H1 (cell line): ENCODE data around the gene EPS8. TPM values are rescaled to one million over a fixed set of nuclear protein-coding genes. Genes with fewer than 3 reads are reported as not detected.

Experiments used
- CTCF ChIA-PET: fragments of 300-600 bp; sonication (Branson Sonifier 250); formaldehyde crosslinking; loops from one replicate; lab custom pipeline; 2021; ENCODE audit not compliant: partially characterized antibody; lab: Charles Lee
- POLR2A ChIA-PET: fragments of 300-600 bp; sonication (Branson Sonifier 250); formaldehyde crosslinking; loops from one replicate; lab custom pipeline; 2021; ENCODE audit warnings: inconsistent platforms; ENCODE audit not compliant: partially characterized antibody; lab: Charles Lee
- DNase-seq, 2 experiments: peaks; one replicate each; pipeline versions ENCODE4 v3.0.0 to v3.0.0-alpha.2; 2010 to 2022; ENCODE audit warnings: low spot score in 2 of 2, low read depth in 1 of 2, mixed read lengths in 1 of 2
- FAIRE-seq: peaks from 2 replicates; lab custom pipeline; 2011; peaks lifted over from hg19 to GRCh38; lab: Jason Lieb, UNC
- H2AFZ ChIP-seq: 2 replicates; pipeline ENCODE4 v1.8.1; 2012; ENCODE audit warnings: low read length, inconsistent platforms
- H2AK5ac ChIP-seq: 2 replicates; pipeline ENCODE4 v1.6.1; 2013; ENCODE audit warnings: low read depth, low read length
- H2BK120ac ChIP-seq: replicated peaks from 2 replicates; pipeline ENCODE3; 2013; ENCODE audit warnings: low read depth, low read length, inconsistent platforms
- H2BK12ac ChIP-seq: 2 replicates; pipeline ENCODE4 v1.6.1; 2013; ENCODE audit warnings: low read depth, low read length
- H2BK15ac ChIP-seq: 2 replicates; pipeline ENCODE4 v1.6.1; 2013; ENCODE audit warnings: low read length
- H2BK20ac ChIP-seq: 2 replicates; pipeline ENCODE4 v1.6.1; 2013; ENCODE audit warnings: low read length
- H2BK5ac ChIP-seq: 2 replicates; pipeline ENCODE4 v1.6.1; 2013; ENCODE audit warnings: low read depth, low read length
- H3K14ac ChIP-seq: 2 replicates; pipeline ENCODE4 v1.6.1; 2013; ENCODE audit warnings: inconsistent platforms; ENCODE audit not compliant: insufficient read length
- H3K18ac ChIP-seq: 2 replicates; pipeline ENCODE4 v1.6.1; 2013; ENCODE audit warnings: low read length; ENCODE audit errors: extremely low read depth
- H3K23ac ChIP-seq: 2 replicates; pipeline ENCODE4 v1.6.1; 2013; ENCODE audit warnings: inconsistent platforms; ENCODE audit not compliant: insufficient read length
- H3K23me2 ChIP-seq: 2 replicates; pipeline ENCODE4 v1.6.1; 2013; ENCODE audit warnings: low read depth, low read length
- H3K27ac ChIP-seq: 2 replicates; pipeline ENCODE4 v1.6.1; 2011; ENCODE audit warnings: low read depth, low read length, inconsistent platforms
- H3K27me3 ChIP-seq, 4 experiments: replicated peaks in 1 of 4; 1 replicate in 1 of 4; 2 replicates in 3 of 4; pipeline versions ENCODE4 v1.6.1 to v1.8.1; 2011 to 2013; ENCODE audit warnings: low read length in 3 of 4, mild to moderate bottlenecking in 3 of 4, inconsistent platforms in 2 of 4, mixed read lengths in 2 of 4, moderate library complexity in 1 of 4; ENCODE audit not compliant: control insufficient read depth in 3 of 4, insufficient read depth in 3 of 4; ENCODE audit errors: extremely low read depth in 1 of 4
- H3K36me3 ChIP-seq, 4 experiments: 2 replicates each; pipeline versions ENCODE4 v1.6.1 to v1.8.1; 2011 to 2013; ENCODE audit warnings: mild to moderate bottlenecking in 4 of 4, low read length in 3 of 4, moderate library complexity in 2 of 4, control low read depth in 1 of 4, inconsistent platforms in 1 of 4; ENCODE audit not compliant: insufficient read depth in 4 of 4, control insufficient read depth in 2 of 4
- H3K4ac ChIP-seq: replicated peaks from 2 replicates; pipeline ENCODE3; 2013; ENCODE audit warnings: low read length, low read depth, mixed read lengths, inconsistent platforms; ENCODE audit not compliant: insufficient read length
- H3K4me1 ChIP-seq, 4 experiments: replicated peaks in 1 of 4; 1 replicate in 1 of 4; 2 replicates in 3 of 4; pipeline versions ENCODE4 v1.6.1 to v1.8.1; 2011 to 2013; ENCODE audit warnings: low read length in 3 of 4, inconsistent platforms in 2 of 4, mixed read lengths in 1 of 4; ENCODE audit not compliant: insufficient read depth in 4 of 4, control insufficient read depth in 3 of 4
- H3K4me2 ChIP-seq, 2 experiments: 2 replicates each; pipeline versions ENCODE4 v1.6.1 to v1.8.1; 2011 to 2013; ENCODE audit warnings: low read depth in 2 of 2, low read length in 2 of 2, control low read depth in 1 of 2, inconsistent platforms in 1 of 2, mild to moderate bottlenecking in 1 of 2; ENCODE audit not compliant: insufficient read depth in 1 of 2
- H3K4me3 ChIP-seq, 4 experiments: fragments of 200-600, 300-600 bp in 1 of 4; sonication (generic), shearing (Covaris generic), sonication (Bioruptor Twin) in 1 of 4; 2 replicates each; pipeline versions ENCODE4 v1.5.1 to v1.8.1; 2011 to 2016; ENCODE audit warnings: low read length in 4 of 4, low read depth in 3 of 4, control low read depth in 2 of 4, inconsistent platforms in 2 of 4, mild to moderate bottlenecking in 2 of 4, mixed read lengths in 1 of 4, moderate library complexity in 1 of 4; ENCODE audit not compliant: insufficient read depth in 2 of 4; ENCODE audit errors: extremely low read depth in 1 of 4
- H3K56ac ChIP-seq: replicated peaks from 2 replicates; pipeline ENCODE3; 2013; ENCODE audit warnings: low read depth, mild to moderate bottlenecking, mixed read lengths, low read length, inconsistent platforms; ENCODE audit not compliant: insufficient read length
- H3K79me1 ChIP-seq: 2 replicates; pipeline ENCODE4 v1.6.1; 2013; ENCODE audit warnings: low read depth, low read length, control low read depth
- H3K79me2 ChIP-seq, 2 experiments: 2 replicates each; pipeline versions ENCODE4 v1.6.1 to v1.8.1; 2012 to 2013; ENCODE audit warnings: low read length in 2 of 2, mild to moderate bottlenecking in 2 of 2, inconsistent platforms in 1 of 2; ENCODE audit not compliant: insufficient read depth in 2 of 2, control insufficient read depth in 1 of 2
- H3K9ac ChIP-seq, 4 experiments: replicated peaks in 1 of 4; 1 replicate in 1 of 4; 2 replicates in 3 of 4; pipeline versions ENCODE4 v1.6.1 to v1.8.1; 2011 to 2013; ENCODE audit warnings: low read depth in 3 of 4, low read length in 3 of 4, control low read depth in 2 of 4, mild to moderate bottlenecking in 2 of 4, moderate library complexity in 2 of 4, inconsistent platforms in 1 of 4; ENCODE audit errors: extremely low read depth in 1 of 4
- H3K9me3 ChIP-seq, 2 experiments: 2 replicates each; pipeline versions ENCODE4 v1.6.1 to v1.8.1; 2012 to 2013; ENCODE audit warnings: mild to moderate bottlenecking in 2 of 2, moderate library complexity in 2 of 2, control low read depth in 1 of 2, inconsistent platforms in 1 of 2, low read depth in 1 of 2, low read length in 1 of 2, mixed read lengths in 1 of 2; ENCODE audit not compliant: insufficient read depth in 2 of 2
- H4K20me1 ChIP-seq, 2 experiments: replicated peaks in 1 of 2; 2 replicates each; pipeline versions ENCODE3 to v1.8.1; 2011 to 2013; ENCODE audit warnings: inconsistent platforms in 2 of 2, low read length in 2 of 2, mild to moderate bottlenecking in 1 of 2; ENCODE audit not compliant: insufficient read depth in 2 of 2, control insufficient read depth in 1 of 2
- H4K5ac ChIP-seq: 2 replicates; pipeline ENCODE4 v1.6.1; 2013; ENCODE audit warnings: low read length, low read depth, mixed read lengths, inconsistent platforms; ENCODE audit not compliant: insufficient read length
- H4K8ac ChIP-seq: 2 replicates; pipeline ENCODE4 v1.8.0; 2013; ENCODE audit warnings: mild to moderate bottlenecking, moderate library complexity, low read length, inconsistent platforms; ENCODE audit not compliant: insufficient read depth; ENCODE audit errors: extremely low read depth
- H4K91ac ChIP-seq: replicated peaks from 2 replicates; pipeline ENCODE3; 2013; ENCODE audit warnings: low read length, mixed read lengths, inconsistent platforms; ENCODE audit not compliant: insufficient read length
- CBX8 ChIP-seq: fragments of 300-800, 300-1000 bp; sonication (generic); IDR thresholded peaks from 2 replicates; pipeline ENCODE4 v1.7.1; 2016; ENCODE audit warnings: low read depth, low read length, borderline replicate concordance
- CHD1 ChIP-seq: IDR thresholded peaks from 2 replicates; pipeline ENCODE4 v1.6.1; 2012; ENCODE audit warnings: low read depth, low read length, improper control_type of control experiment
- CTBP2 ChIP-seq: IDR thresholded peaks from 2 replicates; pipeline ENCODE4 v1.7.0; 2011; ENCODE audit warnings: borderline replicate concordance, mild to moderate bottlenecking, moderate library complexity, mixed read lengths, low read length; ENCODE audit not compliant: insufficient read depth, insufficient read length
- FOSL1 ChIP-seq: IDR thresholded peaks from 2 replicates; pipeline ENCODE4 v1.6.1; 2011; ENCODE audit warnings: mild to moderate bottlenecking, low read depth, low read length, moderate library complexity; ENCODE audit not compliant: insufficient read depth
- JUND ChIP-seq: IDR thresholded peaks from 2 replicates; pipeline ENCODE4 v1.6.1; 2011; ENCODE audit warnings: mild to moderate bottlenecking, improper control_type of control experiment, low read length
- NANOG ChIP-seq: IDR thresholded peaks from 2 replicates; pipeline ENCODE4 v1.6.1; 2011; ENCODE audit warnings: low read length, low read depth, mild to moderate bottlenecking, inconsistent platforms; ENCODE audit not compliant: insufficient read depth, poor library complexity, severe bottlenecking
- POLR2AphosphoS5 ChIP-seq: IDR thresholded peaks from 2 replicates; pipeline ENCODE4 v1.6.1; 2011; ENCODE audit warnings: low read depth, low read length
- RXRA ChIP-seq: IDR thresholded peaks from 2 replicates; pipeline ENCODE4 v1.6.1; 2011; ENCODE audit warnings: low read depth, mild to moderate bottlenecking, low read length, moderate library complexity; ENCODE audit not compliant: insufficient read depth
- WGBS, 2 experiments: shearing (Covaris generic) in 1 of 2; methylation state at CpG; one replicate each; pipeline versions ENCODE4 v1.1.6 to v1.1.7; 2013 to 2015; ENCODE audit warnings: low lambda C conversion rate in 2 of 2, mixed read lengths in 2 of 2, inconsistent platforms in 1 of 2, low coverage in 1 of 2, missing lambda C conversion rate in 1 of 2; ENCODE audit not compliant: insufficient replicate concordance in 2 of 2, insufficient coverage in 1 of 2, insufficient read length in 1 of 2; ENCODE audit errors: extremely low coverage in 1 of 2, missing lambda C conversion rate in 1 of 2; 5-methylcytosine and 5-hydroxymethylcytosine counted together
- polyA plus RNA-seq, 7 experiments: library from polyadenylated mRNA; depleted of rRNA in 3 of 7; stranded (reverse) in 5 of 7; unstranded in 2 of 7; fragments of >200 nt in 5 of 7; fragments of 200-250 nt in 2 of 7; gene quantifications; 1 replicate in 5 of 7; 2 replicates in 1 of 7; 4 replicates in 1 of 7; pipeline versions ENCODE4 v1.2.1 to v1.2.3, GENCODE V29; 2011 to 2013; ENCODE audit warnings: missing spikeins in 2 of 7, mixed read lengths in 2 of 7
- total RNA-seq: library from RNA; stranded (reverse); fragmentation: NEBNext Ultra II Directional; extraction: Animal tissue kit (Norgen Biotek cat#: 25700); gene quantifications from 2 replicates; pipeline ENCODE4 v1.2.1, GENCODE V29; 2021

The EPS8 gene
- total and polyA plus RNA-seq, 2 of the 8 experiments (the other 6 are each of a cell fraction or from before 2014, with no cell fraction given): 3.0 to 4.6 TPM

DNA sequence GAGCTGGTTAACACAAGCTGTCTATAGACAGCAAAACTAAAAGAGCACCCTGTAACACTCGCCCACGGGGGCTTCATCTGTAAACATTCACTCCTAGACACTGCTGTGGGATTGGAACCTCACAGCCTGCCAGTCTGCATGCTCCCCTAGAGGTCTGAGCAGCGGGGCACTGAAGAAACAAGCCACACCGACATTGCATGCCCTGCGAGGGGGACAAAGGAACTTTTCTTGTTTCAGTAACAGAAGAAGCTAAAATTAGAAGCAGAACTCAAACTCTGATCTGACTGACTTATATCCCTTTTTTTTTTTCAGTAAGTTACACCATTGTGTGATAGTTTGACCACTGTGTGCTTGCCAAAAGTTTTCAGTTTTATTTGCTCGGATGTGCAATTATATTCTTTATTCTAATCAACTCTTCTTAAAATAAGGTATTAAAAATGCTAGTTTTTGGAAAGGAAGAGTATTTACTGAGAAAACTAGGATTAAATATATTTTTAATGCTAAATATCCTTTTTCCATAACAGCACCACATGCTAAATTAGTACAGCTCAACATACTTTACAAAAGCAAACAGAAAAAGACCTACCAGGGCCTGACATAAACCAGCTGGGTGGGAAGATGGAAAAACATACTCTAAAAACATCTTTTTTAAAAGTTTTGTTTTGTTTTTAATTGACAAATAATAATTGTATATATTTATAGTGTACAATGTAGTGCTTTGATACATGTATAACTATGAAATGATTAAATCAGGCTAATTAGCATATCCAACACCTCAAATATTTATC, 100.2 kb downstream of the EPS8 start:
- Histone ChIP-seq H3K9me3 (no peaks in the 10 kb centered on the region), H3K79me2 (no peaks in the 10 kb centered on the region), H2BK20ac (no peak overlapping the region), H4K20me1 (no peaks in the 10 kb centered on the region), H3K36me3 (no peaks in the 10 kb centered on the region), H3K9ac (no peak overlapping the region), H2BK5ac (peak overlapping the region; percentile 29; the same call in 1 of the 2 replicates), H3K23ac (no peak overlapping the region), H3K4ac (no peak overlapping the region), H3K23me2 (no peaks in the 10 kb centered on the region), H4K8ac (no peak overlapping the region), H3K4me1 (peaks cover 0 to 8% (median 5%) of the 10 kb centered on the region in 4 experiments; a peak in 4 of 7 replicates), H3K27me3 (no peaks in the 10 kb centered on the region), H2BK15ac (no peak overlapping the region), H3K27ac (no peak overlapping the region), H3K14ac (no peak overlapping the region), H3K4me2 (peak overlapping the region; percentile 37 to 47; a peak in 3 of 4 replicates), H2AK5ac (no peak overlapping the region), H2BK12ac (no peak overlapping the region; the same call in 1 of the 2 replicates), H2BK120ac (no peak overlapping the region), H2AFZ (peak overlapping the region; percentile 89), H4K91ac (no peak overlapping the region), H4K5ac (no peak overlapping the region), H3K56ac (no peak overlapping the region), H3K79me1 (no peaks in the 10 kb centered on the region), H3K18ac (no peak overlapping the region), H3K4me3 (no peak overlapping the region)
- FAIRE-seq (no peak), DNase-seq (no peak)
- CTCF ChIA-PET: no interaction called here
- 73% methylated on average over 6 of the region's 6 CpGs; no CpG with 5 or more reads in 1 of the 2 experiments for WGBS, 2 experiments
- POLR2A ChIA-PET: no interaction called here
- TF ChIP-seq CTBP2: no peak
- TF ChIP-seq CBX8: no peak
- no peak for TF ChIP-seq POLR2AphosphoS5
- no peak for TF ChIP-seq JUND
- no peak for TF ChIP-seq RXRA
- no peak for TF ChIP-seq FOSL1
- TF ChIP-seq NANOG: no peak
- no peak for TF ChIP-seq CHD1
